Thoracic aorta (tissue), 2 donors: ENCODE results near the gene KCTD21. TPM values are rescaled to one million over a fixed set of nuclear protein-coding genes. Genes with fewer than 3 reads are reported as not detected.
A peak's percentile ranks its signal among the peaks of the same experiment; 100 is the strongest.

ENCODE experiments used
- ATAC-seq: fragments of 150-250 bp; one replicate; pipeline ENCODE4 v1.8.0; 2017; ENCODE audit warnings: low read depth; ENCODE audit not compliant: insufficient number of reproducible peaks, low FRiP score
- DNase-seq: peaks from one replicate; pipeline ENCODE4 v3.0.0-alpha.2; 2020; ENCODE audit warnings: low spot score
- H3K27ac ChIP-seq, 2 donors: fragments of 200-600 bp; sonication (generic); 1 replicate in 1 of 2; 2 replicates in 1 of 2; pipeline ENCODE4 v1.5.1; 2016; ENCODE audit warnings: mild to moderate bottlenecking in 2 of 2, moderate library complexity in 2 of 2
- H3K27me3 ChIP-seq: fragments of 200-600 bp; sonication (generic); replicated peaks from 2 replicates; pipeline ENCODE4 v1.6.0; 2016; ENCODE audit warnings: mild to moderate bottlenecking; ENCODE audit not compliant: insufficient read depth
- H3K36me3 ChIP-seq: fragments of 200-600 bp; sonication (generic); one replicate; pipeline ENCODE4 v1.5.1; 2016
- H3K4me1 ChIP-seq, 2 donors: fragments of 200-600 bp; sonication (generic); 1 replicate in 1 of 2; 2 replicates in 1 of 2; pipeline versions ENCODE4 v1.5.1 to v1.6.0; 2016; ENCODE audit warnings: low read depth in 2 of 2, mild to moderate bottlenecking in 1 of 2; ENCODE audit not compliant: control insufficient read depth in 1 of 2
- H3K4me3 ChIP-seq: fragments of 200-600 bp; sonication (generic); 2 replicates; pipeline ENCODE4 v1.5.1; 2016; ENCODE audit warnings: mild to moderate bottlenecking
- H3K9me3 ChIP-seq: fragments of 200-600 bp; sonication (generic); 2 replicates; pipeline ENCODE4 v1.5.1; 2016
- CTCF ChIP-seq: fragments of 200-600 bp; sonication (generic); IDR thresholded peaks from one replicate; pipeline ENCODE4 v1.5.1; 2019; ENCODE audit warnings: antibody characterized with exemption
- total RNA-seq, 2 donors: library from RNA; depleted of rRNA; stranded (reverse); fragments of >200 nt; gene quantifications; one replicate each; pipeline versions ENCODE4 v1.1.0 to v1.2.3, GENCODE V29; 2016

KCTD21 gene
- total RNA-seq, 2 donors from 2014 or later = 9.1 to 13.7 TPM

GRCh38 chr11:78151804-78152203 lies 36.6 kb downstream of the KCTD21 start:
- no peaks in the 10 kb centered on the region for H3K36me3 ChIP-seq
- no peak overlapping the region for H3K4me3 ChIP-seq
- H3K9me3 ChIP-seq = no peaks in the 10 kb centered on the region
- ATAC-seq (no peak), DNase-seq (no peak)
- TF ChIP-seq CTCF = no peak
- peaks cover 0 to 27% of the 10 kb centered on the region in 2 donors for H3K4me1 ChIP-seq
- H3K27ac ChIP-seq = no peak overlapping the region
- H3K27me3 ChIP-seq = no peaks in the 10 kb centered on the region

GRCh38 chr11:78150754-78151153 lies 37.7 kb downstream of the KCTD21 start:
- ATAC-seq (no peak), DNase-seq (no peak)
- H3K4me3 ChIP-seq = no peak overlapping the region
- peaks cover 0 to 16% of the 10 kb centered on the region in 2 donors for H3K4me1 ChIP-seq
- no peaks in the 10 kb centered on the region for H3K27me3 ChIP-seq
- no peaks in the 10 kb centered on the region for H3K9me3 ChIP-seq
- H3K36me3 ChIP-seq = no peaks in the 10 kb centered on the region
- no peak overlapping the region for H3K27ac ChIP-seq
- TF ChIP-seq CTCF = no peak

GRCh38 chr11:78150346-78150745 lies 38.1 kb downstream of the KCTD21 start:
- no peaks in the 10 kb centered on the region for H3K27me3 ChIP-seq
- DNase-seq = no peak
- peak overlapping the region in 1 of 2 donors; percentile 56 for H3K27ac ChIP-seq
- no peak for ATAC-seq
- H3K4me1 ChIP-seq = peaks cover 0 to 13% of the 10 kb centered on the region in 2 donors
- H3K9me3 ChIP-seq = no peaks in the 10 kb centered on the region
- H3K36me3 ChIP-seq = no peaks in the 10 kb centered on the region
- TF ChIP-seq CTCF = no peak
- H3K4me3 ChIP-seq = no peak overlapping the region

- TF ChIP-seq CTCF = peak; percentile 28
- H3K4me3 ChIP-seq = no peak overlapping the region
- ATAC-seq = peak; percentile 80
- H3K27me3 ChIP-seq = no peaks in the 10 kb centered on the region
- H3K27ac ChIP-seq = peak overlapping the region in 1 of 2 donors; percentile 56
- H3K4me1 ChIP-seq = peaks cover 0 to 13% of the 10 kb centered on the region in 2 donors
- no peaks in the 10 kb centered on the region for H3K9me3 ChIP-seq
- no peaks in the 10 kb centered on the region for H3K36me3 ChIP-seq
- no peak for DNase-seq
These were observed 38.8 kb downstream of the KCTD21 start for GRCh38 chr11:78149646-78150045.

- Histone ChIP-seq H3K27ac (no peak overlapping the region), H3K27me3 (no peaks in the 10 kb centered on the region), H3K4me3 (no peak overlapping the region), H3K4me1 (peaks cover 0 to 13% of the 10 kb centered on the region in 2 donors), H3K36me3 (no peaks in the 10 kb centered on the region), H3K9me3 (no peaks in the 10 kb centered on the region)
- DNase-seq = no peak
- no peak for TF ChIP-seq CTCF
- ATAC-seq = no peak
These were observed 40.6 kb downstream of the KCTD21 start for GRCh38 chr11:78147807-78148206.
